ENCODE measurements around the gene AP1M1. TPM values are rescaled to one million over a fixed set of nuclear protein-coding genes. Genes with fewer than 3 reads are reported as not detected.
A peak's percentile ranks its signal among the peaks of the same experiment; 100 is the strongest.
"Not testable (repeated sequence)": the region's sequence is repeated elsewhere in the genome, so short reads cannot be mapped to it uniquely, and the experiment has no call there.

AP1M1 gene
- total RNA-seq, 1 donor from 2014 or later: 81.8 TPM

DNA sequence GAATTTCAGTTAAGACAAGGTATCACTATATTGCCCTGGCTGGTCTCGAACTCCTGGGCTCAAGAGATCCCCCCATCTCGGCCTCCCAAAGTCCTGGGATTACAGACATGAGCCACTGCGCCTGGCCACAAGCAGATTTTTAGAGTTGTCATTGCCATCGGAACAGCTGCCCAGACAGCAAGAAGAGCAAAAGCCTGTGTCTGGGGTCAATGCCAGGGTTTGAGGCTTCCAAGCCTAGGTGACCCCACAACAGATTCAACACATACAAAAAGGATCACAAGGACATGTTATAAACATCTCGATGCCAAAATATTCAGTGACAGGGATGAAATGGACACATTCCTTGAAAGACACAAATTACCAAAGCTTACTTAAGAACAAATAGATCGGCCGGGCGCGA, 86.8 kb downstream of the AP1M1 start:
- TF ChIP-seq, protein P1, sequence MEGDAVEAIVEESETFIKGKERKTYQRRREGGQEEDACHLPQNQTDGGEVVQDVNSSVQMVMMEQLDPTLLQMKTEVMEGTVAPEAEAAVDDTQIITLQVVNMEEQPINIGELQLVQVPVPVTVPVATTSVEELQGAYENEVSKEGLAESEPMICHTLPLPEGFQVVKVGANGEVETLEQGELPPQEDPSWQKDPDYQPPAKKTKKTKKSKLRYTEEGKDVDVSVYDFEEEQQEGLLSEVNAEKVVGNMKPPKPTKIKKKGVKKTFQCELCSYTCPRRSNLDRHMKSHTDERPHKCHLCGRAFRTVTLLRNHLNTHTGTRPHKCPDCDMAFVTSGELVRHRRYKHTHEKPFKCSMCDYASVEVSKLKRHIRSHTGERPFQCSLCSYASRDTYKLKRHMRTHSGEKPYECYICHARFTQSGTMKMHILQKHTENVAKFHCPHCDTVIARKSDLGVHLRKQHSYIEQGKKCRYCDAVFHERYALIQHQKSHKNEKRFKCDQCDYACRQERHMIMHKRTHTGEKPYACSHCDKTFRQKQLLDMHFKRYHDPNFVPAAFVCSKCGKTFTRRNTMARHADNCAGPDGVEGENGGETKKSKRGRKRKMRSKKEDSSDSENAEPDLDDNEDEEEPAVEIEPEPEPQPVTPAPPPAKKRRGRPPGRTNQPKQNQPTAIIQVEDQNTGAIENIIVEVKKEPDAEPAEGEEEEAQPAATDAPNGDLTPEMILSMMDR (IDR thresholded peaks at IDR 0.05): no peak
- Mint-ChIP-seq H3K9me3 (ENCODE audit: low read depth) (no peaks in the 10 kb centered on the region), H3K27ac (ENCODE audit: unreplicated experiment) (peak overlapping the region; percentile 3), H3K4me1 (ENCODE audit: low read depth) (peaks cover 20% of the 10 kb centered on the region), H3K4me3 (ENCODE audit: unreplicated experiment) (no peak overlapping the region), H3K36me3 (ENCODE audit: low read depth) (no peaks in the 10 kb centered on the region), H3K27me3 (ENCODE audit: low read depth) (peaks cover 14% of the 10 kb centered on the region)
- DNase-seq (ENCODE audit: low spot score): no peak

DNA sequence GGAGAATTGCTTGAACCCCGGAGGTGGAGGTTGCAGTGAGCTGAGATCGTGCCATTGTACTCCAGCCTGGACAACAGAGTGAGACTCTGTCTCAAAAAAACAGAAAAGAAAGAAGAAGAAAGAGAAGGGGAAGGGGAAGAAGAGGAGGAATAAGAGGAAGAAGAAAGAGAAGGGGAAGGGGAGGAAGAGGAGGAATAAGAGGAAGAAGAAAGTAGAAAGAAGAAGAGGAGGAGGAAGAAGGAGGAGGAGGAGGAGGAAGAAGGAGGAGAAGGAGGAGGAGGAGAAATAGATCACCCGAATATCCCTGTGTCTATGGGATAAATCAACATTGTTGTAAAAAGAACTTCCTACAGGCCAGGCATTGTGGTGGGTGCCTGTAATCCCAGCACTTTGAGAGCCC, 87.4 kb downstream of the AP1M1 start:
- H3K9me3 Mint-ChIP-seq (ENCODE audit: low read depth): not testable (repeated sequence)

DNA sequence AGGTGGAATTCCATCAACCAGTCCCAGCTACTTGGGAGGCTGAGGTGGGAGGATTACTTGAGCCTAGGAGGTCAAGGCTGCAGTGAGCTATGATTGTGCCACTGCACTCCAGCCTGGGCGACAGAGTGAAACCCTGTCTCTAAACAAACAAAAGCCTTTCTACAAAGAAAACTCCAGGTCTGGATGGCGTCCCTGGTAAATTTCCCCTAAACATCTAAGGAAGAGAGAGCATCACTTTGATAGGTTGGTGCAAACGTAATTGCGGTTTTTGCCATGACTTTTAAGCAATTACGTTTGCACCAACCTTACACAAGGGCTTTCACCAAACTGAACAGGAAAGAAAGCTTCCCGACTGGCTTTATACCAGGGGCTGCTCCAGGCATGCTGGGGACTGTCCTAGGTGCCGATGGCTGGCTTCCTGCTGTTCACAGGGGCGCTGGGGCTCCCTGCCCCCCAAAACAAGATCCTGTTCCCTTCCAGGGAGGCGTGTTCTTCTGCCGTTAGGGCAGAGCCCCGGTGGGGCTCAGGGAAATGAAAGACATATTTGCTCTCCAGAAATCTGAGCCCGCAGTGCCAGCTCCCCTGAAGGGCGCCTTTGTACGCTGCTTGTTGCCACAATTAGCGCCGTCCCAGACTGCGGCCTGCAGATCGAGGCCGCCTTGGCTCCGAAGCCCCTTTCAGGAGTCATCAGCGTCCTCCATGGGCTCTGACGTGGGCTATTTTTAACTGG, 88.2 kb downstream of the AP1M1 start:
- H3K36me3 Mint-ChIP-seq (ENCODE audit: low read depth): no peaks in the 10 kb centered on the region
- no peaks in the 10 kb centered on the region for H3K9me3 Mint-ChIP-seq (ENCODE audit: low read depth)
- H3K27ac Mint-ChIP-seq (ENCODE audit: unreplicated experiment): peak overlapping the region; percentile 68
- DNase-seq (ENCODE audit: low spot score): no peak
- peaks cover 20% of the 10 kb centered on the region for H3K4me1 Mint-ChIP-seq (ENCODE audit: low read depth)
- peak overlapping the region; percentile 5 for H3K4me3 Mint-ChIP-seq (ENCODE audit: unreplicated experiment)
- H3K27me3 Mint-ChIP-seq (ENCODE audit: low read depth): peaks cover 15% of the 10 kb centered on the region
- TF ChIP-seq, protein P1 (IDR thresholded peaks at IDR 0.05): no peak

More for the DNA sequence above, 87.4 kb downstream of the AP1M1 start:
- DNase-seq (ENCODE audit: low spot score); H3K27ac Mint-ChIP-seq (ENCODE audit: unreplicated experiment); H3K36me3 Mint-ChIP-seq (ENCODE audit: low read depth); H3K4me3 Mint-ChIP-seq (ENCODE audit: unreplicated experiment): not testable (repeated sequence)
- Mint-ChIP-seq H3K4me1 (ENCODE audit: low read depth) (peaks cover 20% of the 10 kb centered on the region), H3K27me3 (ENCODE audit: low read depth) (peaks cover 15% of the 10 kb centered on the region)

DNA sequence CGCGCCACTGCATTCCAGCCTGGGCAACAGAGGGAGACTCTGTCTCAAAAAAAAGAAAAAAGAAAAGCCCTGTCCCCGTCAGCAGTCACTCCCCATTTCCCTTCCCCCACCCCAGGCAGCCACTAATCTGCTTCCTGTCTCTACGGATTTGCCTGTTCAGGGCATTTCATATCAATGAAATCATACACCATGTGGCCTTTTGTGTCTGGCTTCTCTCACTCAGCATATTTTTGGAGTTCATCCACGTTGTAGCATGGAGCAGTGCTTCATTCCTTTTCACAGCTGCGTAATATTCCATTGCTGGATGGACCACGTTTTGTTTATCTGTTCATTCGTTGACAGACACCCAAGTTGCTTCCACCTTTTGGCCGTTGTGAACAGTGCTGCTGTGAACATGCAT, 90.8 kb downstream of the AP1M1 start:
- DNase-seq (ENCODE audit: low spot score): no peak
- no peaks in the 10 kb centered on the region for H3K9me3 Mint-ChIP-seq (ENCODE audit: low read depth)
- peaks cover 15% of the 10 kb centered on the region for H3K27me3 Mint-ChIP-seq (ENCODE audit: low read depth)
- no peak overlapping the region for H3K4me3 Mint-ChIP-seq (ENCODE audit: unreplicated experiment)
- no peak overlapping the region for H3K27ac Mint-ChIP-seq (ENCODE audit: unreplicated experiment)
- H3K36me3 Mint-ChIP-seq (ENCODE audit: low read depth): no peaks in the 10 kb centered on the region
- H3K4me1 Mint-ChIP-seq (ENCODE audit: low read depth): peaks cover 21% of the 10 kb centered on the region
- TF ChIP-seq, protein P1 (IDR thresholded peaks at IDR 0.05): no peak

DNA sequence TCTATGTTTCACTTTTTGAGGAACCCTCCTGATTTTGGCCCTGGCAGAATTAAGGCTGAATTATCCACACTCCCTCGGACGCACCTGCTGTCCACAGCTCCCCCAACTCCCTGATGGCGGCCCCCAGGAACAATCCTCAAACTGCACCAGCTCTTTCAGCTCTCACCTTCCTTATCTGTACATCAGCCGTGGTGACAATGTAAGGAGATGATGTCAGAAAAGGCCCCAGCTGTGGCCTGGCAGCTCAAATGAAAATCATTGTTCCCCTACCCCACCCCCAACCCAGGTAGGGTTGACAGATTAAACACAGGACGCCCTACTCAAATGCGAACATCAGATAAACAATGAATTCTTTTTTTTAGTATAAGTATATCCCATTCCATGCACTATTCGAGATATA, 91.9 kb downstream of the AP1M1 start:
- DNase-seq (ENCODE audit: low spot score): no peak
- no peak overlapping the region for H3K4me3 Mint-ChIP-seq (ENCODE audit: unreplicated experiment)
- TF ChIP-seq, protein P1 (IDR thresholded peaks at IDR 0.05): no peak
- peaks cover 28% of the 10 kb centered on the region for H3K4me1 Mint-ChIP-seq (ENCODE audit: low read depth)
- no peaks in the 10 kb centered on the region for H3K36me3 Mint-ChIP-seq (ENCODE audit: low read depth)
- H3K27me3 Mint-ChIP-seq (ENCODE audit: low read depth): peaks cover 15% of the 10 kb centered on the region
- no peak overlapping the region for H3K27ac Mint-ChIP-seq (ENCODE audit: unreplicated experiment)
- no peaks in the 10 kb centered on the region for H3K9me3 Mint-ChIP-seq (ENCODE audit: low read depth)

DNA sequence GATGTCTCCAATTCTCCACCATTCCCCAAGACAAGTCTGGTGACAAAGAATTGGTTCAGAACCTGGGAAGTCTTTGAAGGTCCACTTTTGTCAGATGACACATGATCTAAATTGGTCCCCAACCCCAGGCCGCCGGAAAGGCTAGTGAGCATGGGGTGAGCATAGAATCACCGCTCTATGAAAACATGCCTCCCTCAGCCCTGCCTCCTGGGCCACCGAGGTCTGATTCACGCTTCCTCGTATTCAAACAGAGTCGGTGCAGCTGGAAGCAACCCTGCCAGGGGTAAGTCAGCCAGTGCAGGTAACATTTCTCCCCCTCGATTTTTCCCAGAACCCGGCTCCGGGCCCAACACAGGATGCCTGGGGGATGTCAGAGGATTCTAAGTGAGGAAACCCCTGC, 93.0 kb downstream of the AP1M1 start:
- Mint-ChIP-seq H3K36me3 (ENCODE audit: low read depth) (no peaks in the 10 kb centered on the region), H3K4me3 (ENCODE audit: unreplicated experiment) (no peak overlapping the region), H3K27ac (ENCODE audit: unreplicated experiment) (no peak overlapping the region), H3K9me3 (ENCODE audit: low read depth) (no peaks in the 10 kb centered on the region), H3K27me3 (ENCODE audit: low read depth) (peaks cover 11% of the 10 kb centered on the region), H3K4me1 (ENCODE audit: low read depth) (peaks cover 27% of the 10 kb centered on the region)
- DNase-seq (ENCODE audit: low spot score): no peak
- TF ChIP-seq, protein P1 (IDR thresholded peaks at IDR 0.05): no peak

Data from chondrocyte (in vitro differentiated cells).